Left renal pelvis (tissue), 4 donors: ENCODE data around the gene SAG. TPM values are rescaled to one million over a fixed set of nuclear protein-coding genes. Genes with fewer than 3 reads are reported as not detected.

Experiments
- polyA plus RNA-seq, 4 donors: library from polyadenylated mRNA; unstranded; fragments of 120-200 nt; gene quantifications; one replicate each; pipeline ENCODE4 v1.2.1, GENCODE V29; 2013; ENCODE audit not compliant: insufficient read length in 4 of 4

Gene SAG
- polyA plus RNA-seq, 4 donors: 0.06 to 0.14 (median 0.10) TPM

Other genes starting within 250 kb of the SAG start
- 1 to 10 TPM; 6.0 to 7.8 (median 7.0) TPM for gene INPP5D, start 247.5 kb upstream of the SAG start, polyA plus RNA-seq
- gene ATG16L1, start 56.1 kb upstream of the SAG start, polyA plus RNA-seq: 10 to 100 TPM; 17.0 to 25.5 (median 23.1) TPM
- gene DGKD, start 46.7 kb downstream of the SAG start, polyA plus RNA-seq: 10 to 100 TPM; 23.2 to 30.8 (median 24.4) TPM